Endothelial cell of umbilical vein (primary cell): ENCODE data around the gene SPRY4.

ENCODE experiments used
- EZH2 ChIP-seq: IDR thresholded peaks from 2 replicates; pipeline ENCODE4 v1.6.1; 2012; ENCODE audit warnings: borderline replicate concordance, low read depth, mild to moderate bottlenecking, moderate library complexity, low read length, inconsistent platforms; ENCODE audit not compliant: severe bottlenecking
- FOS ChIP-seq: IDR thresholded peaks from 2 replicates; pipeline ENCODE4 v1.6.1; 2011; ENCODE audit warnings: mild to moderate bottlenecking, low read length, moderate library complexity, borderline replicate concordance; ENCODE audit not compliant: insufficient read depth
- POLR2A ChIP-seq: IDR thresholded peaks from 2 replicates; pipeline ENCODE4 v1.6.1; 2012; ENCODE audit warnings: low read depth, mild to moderate bottlenecking, control low read depth, low read length
- POLR2AphosphoS5 ChIP-seq: IDR thresholded peaks from 2 replicates; pipeline ENCODE4 v1.6.1; 2012; ENCODE audit warnings: low read depth, mild to moderate bottlenecking, control low read depth, low read length, moderate library complexity; ENCODE audit not compliant: insufficient read depth
- TF ChIP-seq, protein P1 (sequence below), 2 donors: IDR thresholded peaks; 1 replicate in 1 of 2; 2 replicates in 1 of 2; pipeline ENCODE4 v1.5.1; 2011; ENCODE audit warnings: low read length in 2 of 2, mild to moderate bottlenecking in 2 of 2, moderate library complexity in 2 of 2, control low read depth in 1 of 2, inconsistent platforms in 1 of 2, low read depth in 1 of 2; ENCODE audit not compliant: insufficient read depth in 1 of 2; ENCODE audit errors: extremely low read depth in 1 of 2
- TF ChIP-seq, protein P2 (sequence below): IDR thresholded peaks from 2 replicates; pipeline ENCODE4 v1.6.1; 2011; ENCODE audit not compliant: insufficient read depth, insufficient read length

DNA sequence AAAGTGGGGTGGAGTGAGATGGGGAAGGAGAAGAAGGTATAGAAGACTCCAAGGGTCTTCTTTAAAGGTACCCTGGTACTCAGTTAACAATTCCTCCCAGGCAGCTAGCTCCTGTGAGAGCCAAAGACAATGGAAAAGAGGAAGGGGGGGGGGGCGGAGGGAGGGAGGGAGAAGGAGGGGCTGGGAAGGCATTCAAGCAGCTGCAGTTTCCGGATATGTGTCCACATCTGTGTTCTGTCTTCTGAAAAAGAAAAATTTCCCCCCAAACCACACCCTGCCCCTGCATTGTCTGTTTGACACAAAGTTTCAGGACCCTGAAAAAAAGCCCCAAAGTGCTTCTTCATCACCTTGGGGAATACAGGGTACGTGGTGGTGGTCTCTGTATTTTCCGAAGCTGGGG is 11.1 kb downstream of the SPRY4 start:
- TF ChIP-seq, protein P1, sequence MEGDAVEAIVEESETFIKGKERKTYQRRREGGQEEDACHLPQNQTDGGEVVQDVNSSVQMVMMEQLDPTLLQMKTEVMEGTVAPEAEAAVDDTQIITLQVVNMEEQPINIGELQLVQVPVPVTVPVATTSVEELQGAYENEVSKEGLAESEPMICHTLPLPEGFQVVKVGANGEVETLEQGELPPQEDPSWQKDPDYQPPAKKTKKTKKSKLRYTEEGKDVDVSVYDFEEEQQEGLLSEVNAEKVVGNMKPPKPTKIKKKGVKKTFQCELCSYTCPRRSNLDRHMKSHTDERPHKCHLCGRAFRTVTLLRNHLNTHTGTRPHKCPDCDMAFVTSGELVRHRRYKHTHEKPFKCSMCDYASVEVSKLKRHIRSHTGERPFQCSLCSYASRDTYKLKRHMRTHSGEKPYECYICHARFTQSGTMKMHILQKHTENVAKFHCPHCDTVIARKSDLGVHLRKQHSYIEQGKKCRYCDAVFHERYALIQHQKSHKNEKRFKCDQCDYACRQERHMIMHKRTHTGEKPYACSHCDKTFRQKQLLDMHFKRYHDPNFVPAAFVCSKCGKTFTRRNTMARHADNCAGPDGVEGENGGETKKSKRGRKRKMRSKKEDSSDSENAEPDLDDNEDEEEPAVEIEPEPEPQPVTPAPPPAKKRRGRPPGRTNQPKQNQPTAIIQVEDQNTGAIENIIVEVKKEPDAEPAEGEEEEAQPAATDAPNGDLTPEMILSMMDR (IDR thresholded peaks at IDR 0.05; ENCODE audit: extremely low read depth in 1 of 2, insufficient read depth in 1 of 2, low read depth in 1 of 2, low read length in 2 of 2) = no peak
- TF ChIP-seq POLR2AphosphoS5 = no peak
- no peak for TF ChIP-seq FOS
- TF ChIP-seq POLR2A = no peak
- TF ChIP-seq EZH2 = no peak
- TF ChIP-seq, protein P2, sequence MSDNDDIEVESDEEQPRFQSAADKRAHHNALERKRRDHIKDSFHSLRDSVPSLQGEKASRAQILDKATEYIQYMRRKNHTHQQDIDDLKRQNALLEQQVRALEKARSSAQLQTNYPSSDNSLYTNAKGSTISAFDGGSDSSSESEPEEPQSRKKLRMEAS = no peak
